ENCODE data around the gene EDARADD.

The EDARADD gene

DNA sequence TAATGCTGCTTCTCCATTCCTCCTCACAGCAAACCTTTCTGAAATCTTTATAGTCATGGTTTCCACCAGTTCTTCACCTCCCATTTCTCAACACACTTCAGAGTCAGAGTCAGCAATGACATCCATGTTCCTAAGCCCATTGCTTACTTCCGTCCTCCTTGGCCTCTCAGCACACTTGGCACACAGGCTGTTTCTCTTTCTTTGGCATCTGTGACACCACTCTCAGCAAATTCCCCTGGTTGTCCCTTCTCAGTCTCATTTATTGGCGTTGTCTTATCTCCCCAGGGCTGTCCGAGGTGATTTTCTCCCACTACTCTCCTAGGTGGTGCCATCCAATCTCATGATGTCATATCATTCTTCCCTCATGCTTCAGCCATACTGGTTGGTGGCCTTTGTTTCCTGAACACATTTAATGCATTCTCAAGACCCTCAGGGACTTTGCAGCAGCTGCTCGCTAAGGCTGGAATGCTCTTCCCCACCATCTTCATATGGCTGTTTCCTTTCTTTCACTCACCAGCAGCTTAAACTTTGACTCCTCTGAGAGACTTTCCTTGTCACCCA is 126.4 kb downstream of the EDARADD start:
- DNase-seq = no peak

DNA sequence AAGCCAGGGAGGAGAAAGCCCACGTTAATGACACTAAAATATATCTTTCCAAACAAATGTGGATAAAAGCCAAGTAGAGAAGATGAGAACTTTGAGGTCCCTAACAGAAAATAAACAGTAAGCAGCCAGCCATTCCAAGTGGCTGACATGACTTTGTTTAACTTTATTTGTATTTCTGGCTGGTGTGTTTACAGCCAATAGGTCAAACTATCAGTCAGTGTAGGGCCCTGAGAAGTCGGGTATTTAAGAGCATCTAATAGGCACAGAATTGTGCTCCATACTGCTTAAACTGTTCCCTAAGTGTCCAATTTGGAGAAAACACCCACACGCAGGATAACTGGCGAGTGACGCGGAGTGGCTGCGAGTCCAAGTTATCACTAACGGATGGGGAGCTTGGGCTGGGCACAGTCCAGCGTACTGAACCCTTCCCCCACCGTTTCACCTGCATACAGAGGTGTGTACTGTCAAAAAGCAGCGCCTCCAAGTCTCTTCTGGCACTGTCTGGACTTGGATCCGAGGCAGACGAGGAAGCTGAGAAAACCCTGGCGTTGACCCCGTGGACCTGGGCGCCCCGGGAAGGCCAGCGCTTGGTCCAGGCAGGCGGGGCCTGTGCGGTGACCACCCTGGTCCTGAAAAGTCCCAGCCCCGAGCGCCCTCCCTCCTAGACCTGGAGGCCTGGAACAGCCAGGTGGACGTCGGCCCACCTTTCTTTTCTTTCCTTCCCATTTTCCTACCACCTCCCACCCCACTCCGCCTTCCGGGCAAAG is 129.0 kb downstream of the EDARADD start:
- DNase-seq = no peak

DNA sequence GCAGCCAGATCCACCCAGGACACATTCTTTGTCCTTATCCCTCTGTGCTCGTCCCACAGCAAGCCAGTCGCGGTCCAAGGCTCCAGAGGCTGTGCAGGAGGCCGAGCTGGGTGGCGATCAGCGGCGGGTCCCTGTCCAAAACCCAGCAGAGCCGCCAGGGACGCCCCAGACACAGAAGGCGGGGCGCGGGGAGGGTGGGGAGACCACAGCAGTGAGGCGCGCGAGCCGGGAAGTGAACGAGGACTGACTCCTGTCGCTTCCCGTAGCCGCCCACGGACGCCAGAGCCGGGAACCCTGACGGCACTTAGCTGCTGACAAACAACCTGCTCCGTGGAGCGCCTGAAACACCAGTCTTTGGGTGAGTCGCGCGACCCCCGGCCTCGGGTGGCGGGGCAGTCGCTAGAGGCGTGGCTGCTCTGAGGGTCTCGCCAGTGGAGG is 129.6 kb downstream of the EDARADD start, which contains the start of gene LGALS8:
Gene LGALS8, plus strand, starts transcription at position 279 of the 438 bp plus-strand sequence. CDS start 2,089 bp downstream, outside the sequence.
- peak; percentile 94 for DNase-seq

DNA sequence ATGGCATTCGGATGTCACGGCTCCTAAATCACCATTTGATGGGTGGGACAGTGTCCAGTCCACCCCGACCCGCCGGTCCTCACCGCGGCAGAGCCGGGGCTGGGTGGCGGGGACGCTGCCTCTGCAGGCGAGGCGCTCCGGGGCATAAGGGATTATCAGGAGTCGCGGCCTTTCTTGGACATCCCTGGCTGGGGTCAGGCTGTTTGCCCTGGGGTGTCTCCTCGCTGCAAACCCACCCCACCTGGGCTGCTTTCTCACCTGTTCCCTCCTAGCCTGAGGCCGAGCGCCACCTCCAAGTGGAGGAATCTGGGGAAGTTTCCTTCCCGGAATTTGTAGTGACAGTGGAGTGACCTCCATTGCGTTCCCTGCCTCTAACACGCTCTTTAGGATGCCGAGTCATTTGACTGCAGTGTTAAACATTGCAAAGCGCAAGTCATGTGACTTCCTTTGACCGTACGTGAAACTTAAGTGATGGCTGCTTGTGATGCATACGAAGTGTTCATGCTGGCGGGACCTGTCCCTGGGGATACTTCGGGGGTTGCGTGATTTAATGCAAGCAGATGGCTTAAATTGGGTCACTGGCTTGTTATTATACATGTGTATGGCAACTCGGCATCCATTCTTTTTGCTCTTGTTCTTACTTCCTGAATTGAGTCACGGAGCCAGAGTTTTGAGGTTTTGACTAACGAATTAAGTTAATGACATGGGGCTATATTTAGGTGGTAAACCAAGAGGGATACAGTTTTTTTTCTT is 130.2 kb downstream of the EDARADD start:
- DNase-seq = peak; percentile 66

DNA sequence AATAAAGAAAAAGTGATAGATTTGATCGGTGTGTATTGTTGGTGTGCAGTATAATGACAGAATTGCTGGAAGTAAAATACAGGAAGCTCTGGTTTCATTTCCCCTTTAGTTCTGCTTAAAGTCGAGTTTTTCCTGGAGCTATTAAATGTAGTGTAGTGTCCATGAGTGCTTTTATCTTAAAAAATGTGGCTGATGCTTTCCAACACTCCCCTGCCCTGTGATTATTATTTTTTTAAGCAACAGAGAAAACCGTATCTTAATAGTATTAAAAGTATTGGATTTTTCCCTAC is 130.8 kb downstream of the EDARADD start:
- DNase-seq = no peak

DNA sequence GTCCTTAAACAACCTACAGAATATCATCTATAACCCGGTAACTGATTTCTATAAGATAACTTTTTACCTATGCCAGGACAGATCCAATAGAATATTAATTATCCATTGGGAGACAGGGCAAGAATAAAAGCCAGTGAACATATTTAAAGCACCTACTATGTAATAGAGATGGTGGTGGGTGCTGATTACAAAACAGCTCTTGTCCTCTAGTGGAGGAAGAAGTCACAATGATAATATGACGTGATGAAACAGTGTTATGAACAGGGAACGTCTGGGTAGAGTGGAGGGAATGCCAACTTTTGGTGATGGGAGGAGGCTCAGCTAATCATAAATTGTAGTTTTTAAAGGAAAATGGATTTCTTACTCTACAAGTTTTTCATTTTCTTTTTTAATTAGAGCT is 132.0 kb downstream of the EDARADD start:
- no peak for DNase-seq

DNA sequence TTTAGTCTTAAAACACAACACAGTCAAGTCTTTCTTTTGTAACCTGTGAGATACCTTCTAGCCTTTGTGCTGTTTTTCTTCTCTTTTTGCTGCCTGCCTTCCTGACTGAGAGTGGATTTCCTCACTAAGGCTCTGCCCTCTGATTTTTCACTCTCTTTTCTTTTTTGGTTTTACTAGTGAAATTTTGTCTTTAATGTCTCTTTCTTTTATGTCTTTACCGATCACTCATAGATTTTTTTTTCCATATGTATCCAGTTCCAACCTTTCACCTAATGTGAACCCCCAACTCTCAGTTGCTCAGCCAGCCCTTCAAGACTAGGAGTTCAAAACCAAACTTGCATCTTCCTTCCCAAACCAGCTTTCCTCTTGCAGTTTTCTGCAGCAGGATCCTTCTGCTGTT is 136.2 kb downstream of the EDARADD start:
- no peak for DNase-seq

DNA sequence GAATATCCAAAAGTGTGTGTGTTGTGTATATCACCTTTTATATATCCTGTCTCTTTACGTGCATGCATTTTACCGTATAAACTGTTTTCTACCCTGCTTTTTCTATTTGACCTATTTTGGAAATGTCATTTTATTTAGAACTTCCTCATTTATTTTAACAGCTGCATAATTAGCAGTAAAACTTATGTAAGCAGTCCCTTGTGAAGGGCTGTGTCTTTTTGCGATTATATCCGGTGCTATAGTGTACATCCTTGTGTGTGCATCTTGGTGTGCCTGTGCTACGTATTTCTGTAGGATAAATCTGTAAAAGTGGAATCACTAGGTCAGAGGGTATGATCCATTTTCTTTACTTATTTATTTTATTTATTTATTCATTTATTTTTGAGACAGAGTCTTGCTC is 136.9 kb downstream of the EDARADD start:
- DNase-seq = no peak

DNA sequence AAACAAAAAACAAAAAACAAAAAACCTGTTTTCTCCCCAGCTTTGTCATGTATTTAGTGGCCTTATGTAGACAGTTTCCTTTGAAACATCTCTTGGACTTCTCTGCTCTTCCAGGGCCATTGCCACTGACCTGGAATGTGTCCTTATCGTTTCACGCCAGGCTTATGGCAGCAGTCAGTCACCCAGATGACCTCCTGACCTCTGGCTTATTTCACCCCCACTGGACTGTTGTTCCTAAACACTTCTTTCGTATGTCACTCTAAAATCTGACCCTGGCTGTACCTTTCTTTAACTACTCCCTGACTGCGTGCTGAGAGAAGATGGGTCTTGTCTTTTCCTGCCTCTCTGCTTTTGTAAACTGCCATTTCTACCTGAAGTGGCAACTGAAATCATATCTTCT is 138.8 kb downstream of the EDARADD start:
- no peak for DNase-seq

DNA sequence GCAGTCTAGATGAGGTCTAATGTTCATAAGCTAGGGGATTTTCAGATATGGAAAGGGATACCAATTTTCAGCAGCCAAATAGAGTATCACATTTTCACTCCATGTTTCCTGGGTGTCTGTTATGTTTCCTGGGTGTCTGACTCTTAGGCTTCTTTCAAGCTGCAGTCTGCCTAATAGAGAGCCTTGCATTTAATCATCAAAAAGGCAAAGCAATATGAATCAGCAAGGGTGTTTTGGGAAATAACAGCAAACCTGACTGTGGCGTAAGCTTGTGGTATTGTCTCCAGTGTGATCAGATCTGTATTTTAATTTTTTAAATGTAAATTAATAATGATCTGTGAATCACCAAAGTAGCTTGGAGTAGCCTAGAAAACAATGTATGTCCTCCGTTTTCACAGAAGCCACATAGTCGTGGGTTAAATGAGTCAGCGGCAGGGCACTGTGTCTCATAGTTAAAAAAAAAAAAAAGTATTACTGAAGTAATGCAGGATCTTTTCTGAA is 140.1 kb downstream of the EDARADD start:
- peak; percentile 57 for DNase-seq
